ENCODE results near the gene HNF4A. TPM values are rescaled to one million over a fixed set of nuclear protein-coding genes. Genes with fewer than 3 reads are reported as not detected.

Gene HNF4A
- total RNA-seq = 0.09 TPM in 1 of 2 replicates, not detected in the other
- polyA plus RNA-seq = not detected in 2 replicates

- Histone ChIP-seq H3K4me1 (ENCODE audit: low read depth) (no peaks in the 10 kb centered on the region), H3K9me3 (ENCODE audit: low read depth) (no peaks in the 10 kb centered on the region), H3K36me3 (no peaks in the 10 kb centered on the region), H3K27me3 (no peaks in the 10 kb centered on the region), H3K27ac (no peak within 1 kb of the TSS), H3K4me3 (no peak within 1 kb of the TSS)
- TF ChIP-seq CTCF (IDR thresholded peaks at IDR 0.05; ENCODE audit: low read depth, low read length) = no peak
- no peak for DNase-seq (ENCODE audit: low read depth in 1 of 2, low spot score in 1 of 2)
Measured at GRCh38 chr20:44355498-44356352, at the start of gene HNF4A. TSS of gene HNF4A (plus strand) at chr20:44355699. CDS start at chr20:44355805, 106 bp downstream.

- Histone ChIP-seq H3K9me3 (ENCODE audit: low read depth) (no peaks in the 10 kb centered on the region), H3K36me3 (no peaks in the 10 kb centered on the region), H3K4me1 (ENCODE audit: low read depth) (peaks cover 28% of the 10 kb centered on the region), H3K27me3 (no peaks in the 10 kb centered on the region), H3K4me3 (no peak overlapping the region), H3K27ac (peak overlapping the region; percentile 29)
- TF ChIP-seq CTCF (IDR thresholded peaks at IDR 0.05; ENCODE audit: low read depth, low read length) = no peak
- DNase-seq (ENCODE audit: low read depth in 1 of 2, low spot score in 1 of 2) = no peak
Measured at GRCh38 chr20:44306927-44307326, 48.6 kb upstream of the HNF4A start.

- Histone ChIP-seq H3K36me3 (no peaks in the 10 kb centered on the region), H3K9me3 (ENCODE audit: low read depth) (no peaks in the 10 kb centered on the region), H3K4me3 (peak overlapping the region; percentile 60), H3K27ac (peak overlapping the region; percentile 85), H3K27me3 (no peaks in the 10 kb centered on the region), H3K4me1 (ENCODE audit: low read depth) (peaks cover 11% of the 10 kb centered on the region)
- DNase-seq (ENCODE audit: low read depth in 1 of 2, low spot score in 1 of 2) = peak; percentile 47 to 91
- no peak for TF ChIP-seq CTCF (IDR thresholded peaks at IDR 0.05; ENCODE audit: low read depth, low read length)
Measured at GRCh38 chr20:44309763-44310663, 45.5 kb upstream of the HNF4A start.

GRCh38 chr20:44310664-44311639 lies 44.5 kb upstream of the HNF4A start, which contains the start of gene FITM2:
TSS of gene FITM2 (minus strand) at chr20:44311202. CDS start at chr20:44311148, 54 bp downstream.
- Histone ChIP-seq H3K9me3 (ENCODE audit: low read depth) (no peaks in the 10 kb centered on the region), H3K4me3 (peak within 1 kb of the TSS; percentile 60), H3K27ac (peak within 1 kb of the TSS; percentile 85), H3K4me1 (ENCODE audit: low read depth) (peaks cover 7% of the 10 kb centered on the region), H3K27me3 (no peaks in the 10 kb centered on the region), H3K36me3 (no peaks in the 10 kb centered on the region)
- peak; percentile 93 for TF ChIP-seq CTCF (IDR thresholded peaks at IDR 0.05; ENCODE audit: low read depth, low read length)
- peak; percentile 98 for DNase-seq (ENCODE audit: low read depth in 1 of 2, low spot score in 1 of 2)

All from cardiac muscle cell (in vitro differentiated cells and primary cell).